Measurements from ENCODE around the gene ZMIZ2. TPM values are rescaled to one million over a fixed set of nuclear protein-coding genes. Genes with fewer than 3 reads are reported as not detected.

ZMIZ2 gene
- total RNA-seq, 1 experiment from 2014 or later, result 100 TPM

- BruUV-seq (replicated peaks), result no TSS peak
- Mint-ChIP-seq H3K27me3 (ENCODE audit: insufficient read depth, unreplicated experiment) (no peaks in the 10 kb centered on the region), H3K4me1 (ENCODE audit: insufficient read depth, unreplicated experiment) (no peaks in the 10 kb centered on the region), H3K4me3 (ENCODE audit: unreplicated experiment) (no peak overlapping the region), H3K9me3 (ENCODE audit: unreplicated experiment) (no peaks in the 10 kb centered on the region), H3K36me3 (ENCODE audit: insufficient read depth, unreplicated experiment) (peaks cover 49% of the 10 kb centered on the region), H3K27ac (ENCODE audit: low read depth, unreplicated experiment) (no peak overlapping the region)
- ChIA-PET POLR2A (interaction anchor here (0.5 to 1.1 kb wide), 2 partner anchors 9 to 1246 kb away, joined by 3 to 4 read pairs; no protein-coding TSS in a partner anchor), CTCF (no interaction called here)
- TF ChIP-seq, protein P1, sequence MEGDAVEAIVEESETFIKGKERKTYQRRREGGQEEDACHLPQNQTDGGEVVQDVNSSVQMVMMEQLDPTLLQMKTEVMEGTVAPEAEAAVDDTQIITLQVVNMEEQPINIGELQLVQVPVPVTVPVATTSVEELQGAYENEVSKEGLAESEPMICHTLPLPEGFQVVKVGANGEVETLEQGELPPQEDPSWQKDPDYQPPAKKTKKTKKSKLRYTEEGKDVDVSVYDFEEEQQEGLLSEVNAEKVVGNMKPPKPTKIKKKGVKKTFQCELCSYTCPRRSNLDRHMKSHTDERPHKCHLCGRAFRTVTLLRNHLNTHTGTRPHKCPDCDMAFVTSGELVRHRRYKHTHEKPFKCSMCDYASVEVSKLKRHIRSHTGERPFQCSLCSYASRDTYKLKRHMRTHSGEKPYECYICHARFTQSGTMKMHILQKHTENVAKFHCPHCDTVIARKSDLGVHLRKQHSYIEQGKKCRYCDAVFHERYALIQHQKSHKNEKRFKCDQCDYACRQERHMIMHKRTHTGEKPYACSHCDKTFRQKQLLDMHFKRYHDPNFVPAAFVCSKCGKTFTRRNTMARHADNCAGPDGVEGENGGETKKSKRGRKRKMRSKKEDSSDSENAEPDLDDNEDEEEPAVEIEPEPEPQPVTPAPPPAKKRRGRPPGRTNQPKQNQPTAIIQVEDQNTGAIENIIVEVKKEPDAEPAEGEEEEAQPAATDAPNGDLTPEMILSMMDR (IDR thresholded peaks at IDR 0.05; ENCODE audit: unreplicated experiment), result no peak
- no peak for DNase-seq (ENCODE audit: unreplicated experiment)
- intact Hi-C loops (cut with micrococcal nuclease), result no loop called here
Measured at GRCh38 chr7:44709011-44709915, 39.4 kb upstream of the ZMIZ2 start.

DNA sequence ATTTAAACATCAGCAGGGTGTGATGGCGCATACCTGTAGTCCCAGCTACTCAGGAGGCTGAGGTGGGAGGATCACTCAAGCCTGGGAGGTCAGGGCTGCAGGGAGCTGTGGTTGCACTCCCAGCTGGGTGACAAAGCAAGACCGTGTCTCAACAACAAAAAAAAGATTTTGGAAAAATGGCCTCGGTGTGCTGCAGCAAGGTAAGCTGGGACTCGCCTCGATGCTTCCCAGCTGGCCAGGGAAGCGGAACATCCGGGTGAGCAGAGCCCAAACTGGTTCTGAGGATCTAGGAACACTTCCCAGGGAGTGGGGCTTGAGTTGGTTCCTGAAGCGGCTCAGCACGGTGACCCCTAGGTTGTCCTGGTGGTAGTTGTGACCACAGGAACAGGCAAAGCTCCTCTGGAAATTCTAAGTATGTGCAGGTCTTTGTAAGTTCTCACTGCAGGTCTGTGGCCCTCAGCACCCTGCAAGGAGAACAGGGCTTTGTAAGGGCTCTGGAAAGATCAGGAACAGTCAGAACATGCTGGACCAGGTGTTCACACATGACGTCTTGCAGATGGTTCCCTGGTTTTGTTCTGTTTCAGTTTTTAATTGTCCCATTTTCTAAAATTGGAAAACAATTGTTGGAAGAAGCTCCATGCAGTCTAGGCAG lies 38.6 kb upstream of the ZMIZ2 start:
- ChIA-PET POLR2A (interaction anchor here (0.5 to 0.9 kb wide), 2 partner anchors 12 to 1246 kb away, joined by 3 read pairs; no protein-coding TSS in a partner anchor), CTCF (interaction anchor here (1.0 kb wide), 1 partner anchor 68 kb away, joined by 4 read pairs; no protein-coding TSS in a partner anchor)
- TF ChIP-seq, protein P1 (IDR thresholded peaks at IDR 0.05; ENCODE audit: unreplicated experiment), result no peak
- Mint-ChIP-seq H3K36me3 (ENCODE audit: insufficient read depth, unreplicated experiment) (peaks cover 41% of the 10 kb centered on the region), H3K4me1 (ENCODE audit: insufficient read depth, unreplicated experiment) (no peaks in the 10 kb centered on the region), H3K27me3 (ENCODE audit: insufficient read depth, unreplicated experiment) (no peaks in the 10 kb centered on the region), H3K4me3 (ENCODE audit: unreplicated experiment) (no peak overlapping the region), H3K27ac (ENCODE audit: low read depth, unreplicated experiment) (no peak overlapping the region), H3K9me3 (ENCODE audit: unreplicated experiment) (no peaks in the 10 kb centered on the region)
- no peak for DNase-seq (ENCODE audit: unreplicated experiment)
- no TSS peak for BruUV-seq (replicated peaks)
- intact Hi-C loops (cut with micrococcal nuclease), result no loop called here

- H3K9me3 Mint-ChIP-seq (ENCODE audit: unreplicated experiment), result no peaks in the 10 kb centered on the region
- CTCF ChIA-PET, result interaction anchor here (0.7 kb wide), 1 partner anchor 10 kb away, joined by 5 read pairs; no protein-coding TSS in a partner anchor
- H3K4me1 Mint-ChIP-seq (ENCODE audit: insufficient read depth, unreplicated experiment), result no peaks in the 10 kb centered on the region
- POLR2A ChIA-PET, result interaction anchor here (0.6 kb wide), 1 partner anchor 136 kb away, joined by 4 read pairs; the partner anchor contains the start of gene H2AZ2
- peak overlapping the region; percentile 33 for H3K27ac Mint-ChIP-seq (ENCODE audit: low read depth, unreplicated experiment)
- H3K36me3 Mint-ChIP-seq (ENCODE audit: insufficient read depth, unreplicated experiment), result peaks cover 30% of the 10 kb centered on the region
- intact Hi-C loops (cut with micrococcal nuclease), result no loop called here
- H3K27me3 Mint-ChIP-seq (ENCODE audit: insufficient read depth, unreplicated experiment), result no peaks in the 10 kb centered on the region
- TF ChIP-seq, protein P1 (IDR thresholded peaks at IDR 0.05; ENCODE audit: unreplicated experiment), result no peak
- H3K4me3 Mint-ChIP-seq (ENCODE audit: unreplicated experiment), result no peak overlapping the region
- no peak for DNase-seq (ENCODE audit: unreplicated experiment)
- BruUV-seq (replicated peaks), result no TSS peak
Measured at GRCh38 chr7:44711528-44711927, 37.1 kb upstream of the ZMIZ2 start.

DNA sequence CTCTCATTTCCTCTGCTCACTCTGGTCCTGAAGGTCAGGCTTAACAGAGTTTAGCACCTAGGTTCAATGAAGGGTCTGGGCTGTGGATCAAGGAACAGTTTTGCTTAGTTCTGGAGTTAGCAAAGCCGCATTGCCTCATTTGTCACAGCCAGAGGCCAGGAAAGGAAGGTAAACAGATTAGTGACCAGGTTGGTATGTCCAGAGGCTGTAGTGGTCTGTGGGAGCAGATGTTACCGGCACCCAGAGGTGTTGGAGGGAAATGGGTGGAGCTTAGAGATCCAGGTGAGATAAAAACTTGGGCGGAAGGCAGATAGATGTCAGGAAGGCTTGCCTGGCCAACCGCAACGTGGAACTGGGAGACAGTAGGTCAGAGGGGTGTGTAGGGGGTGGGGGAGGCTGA lies 36.6 kb upstream of the ZMIZ2 start:
- BruUV-seq (replicated peaks), result no TSS peak
- TF ChIP-seq, protein P1 (IDR thresholded peaks at IDR 0.05; ENCODE audit: unreplicated experiment), result no peak

More for the DNA sequence above, 36.6 kb upstream of the ZMIZ2 start:
- POLR2A ChIA-PET, result interaction anchor here (0.6 kb wide), 1 partner anchor 136 kb away, joined by 4 read pairs; the partner anchor contains the start of gene H2AZ2
- DNase-seq (ENCODE audit: unreplicated experiment), result no peak
- Mint-ChIP-seq H3K9me3 (ENCODE audit: unreplicated experiment) (no peaks in the 10 kb centered on the region), H3K27me3 (ENCODE audit: insufficient read depth, unreplicated experiment) (no peaks in the 10 kb centered on the region), H3K4me3 (ENCODE audit: unreplicated experiment) (no peak overlapping the region), H3K4me1 (ENCODE audit: insufficient read depth, unreplicated experiment) (no peaks in the 10 kb centered on the region), H3K27ac (ENCODE audit: low read depth, unreplicated experiment) (peak overlapping the region; percentile 33), H3K36me3 (ENCODE audit: insufficient read depth, unreplicated experiment) (peaks cover 30% of the 10 kb centered on the region)
- CTCF ChIA-PET, result interaction anchor here (0.7 kb wide), 1 partner anchor 9 kb away, joined by 5 read pairs; no protein-coding TSS in a partner anchor
- intact Hi-C loops (cut with micrococcal nuclease), result no loop called here
